H7 (cell line): ENCODE data around the gene TMC1. TPM values are rescaled to one million over a fixed set of nuclear protein-coding genes. Genes with fewer than 3 reads are reported as not detected.

Experiments used
- DNase-seq: peaks from one replicate; pipeline ENCODE4 v3.0.0; 2012
- H3K27me3 ChIP-seq: 2 replicates; pipeline ENCODE4 v1.6.0; 2011; ENCODE audit warnings: mild to moderate bottlenecking, low read length; ENCODE audit not compliant: control insufficient read depth, insufficient read depth
- H3K36me3 ChIP-seq: replicated peaks from 2 replicates; pipeline ENCODE4 v1.5.1; 2011; ENCODE audit warnings: low read length; ENCODE audit not compliant: control insufficient read depth, insufficient read depth
- H3K4me3 ChIP-seq: 2 replicates; pipeline ENCODE4 v1.5.1; 2011; ENCODE audit warnings: low read depth, mild to moderate bottlenecking, control low read depth, low read length, moderate library complexity; ENCODE audit not compliant: insufficient read depth
- total RNA-seq: library from RNA; depleted of rRNA; stranded (reverse); fragments of >200 nt; shearing (Covaris generic); gene quantifications from 2 replicates; pipeline ENCODE4 v1.2.3, GENCODE V29; 2014

The TMC1 gene
- total RNA-seq, 1 experiment from 2014 or later: not detected

- H3K27me3 ChIP-seq: no peaks in the 10 kb centered on the region
- no peak overlapping the region for H3K4me3 ChIP-seq
- no peak for DNase-seq
Observed at GRCh38 chr9:72597181-72597517, 75.7 kb downstream of the TMC1 start.

DNA sequence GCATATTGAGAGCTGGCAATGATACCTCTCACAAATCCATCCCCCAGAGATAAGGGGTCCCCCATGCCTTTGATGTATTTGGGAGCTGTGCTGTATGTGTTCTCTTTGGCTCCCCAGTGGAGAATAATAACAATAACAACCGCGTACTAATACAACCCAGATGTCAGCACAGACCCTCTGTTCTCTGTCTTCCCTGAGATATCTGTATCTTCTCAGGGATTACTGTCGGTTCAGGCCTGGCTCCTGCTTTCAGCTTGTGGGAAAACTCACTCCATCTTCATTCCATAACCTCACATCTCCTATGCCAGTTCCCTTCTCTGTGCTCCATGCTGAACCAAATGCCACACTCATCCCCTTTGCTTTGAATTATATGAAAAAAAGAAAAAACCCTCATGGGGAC, 76.2 kb downstream of the TMC1 start:
- DNase-seq: no peak
- H3K27me3 ChIP-seq: no peaks in the 10 kb centered on the region
- no peak overlapping the region for H3K4me3 ChIP-seq
- no peaks in the 10 kb centered on the region for H3K36me3 ChIP-seq

More at GRCh38 chr9:72597181-72597517, 75.7 kb downstream of the TMC1 start:
- H3K36me3 ChIP-seq: no peaks in the 10 kb centered on the region

GRCh38 chr9:72598639-72599038, 77.2 kb downstream of the TMC1 start:
- no peak for DNase-seq
- Histone ChIP-seq H3K36me3 (no peaks in the 10 kb centered on the region), H3K27me3 (no peaks in the 10 kb centered on the region), H3K4me3 (no peak overlapping the region)

GRCh38 chr9:72599874-72600534, 78.6 kb downstream of the TMC1 start:
- Histone ChIP-seq H3K36me3 (no peaks in the 10 kb centered on the region), H3K4me3 (no peak overlapping the region), H3K27me3 (no peaks in the 10 kb centered on the region)
- no peak for DNase-seq

DNA sequence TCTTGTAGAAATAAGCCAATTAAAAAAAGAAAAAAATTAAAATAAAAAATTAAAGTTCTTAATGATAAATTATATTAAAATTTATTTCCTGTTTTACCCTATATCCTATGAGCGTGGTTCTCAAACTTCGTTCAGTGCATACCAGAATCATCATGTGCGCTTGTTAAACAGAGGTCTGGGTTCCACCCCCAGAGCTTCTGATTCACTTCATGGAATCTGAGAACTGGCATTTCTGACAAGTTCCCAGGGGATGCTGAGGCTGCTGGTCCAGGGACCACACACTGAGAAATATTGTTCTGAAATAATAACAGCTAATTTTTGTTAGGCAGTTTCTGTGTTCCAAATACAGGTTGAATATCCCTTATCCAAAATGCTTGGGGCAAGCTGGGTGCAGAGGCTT, 79.3 kb downstream of the TMC1 start:
- DNase-seq: no peak
- no peak overlapping the region for H3K4me3 ChIP-seq
- no peaks in the 10 kb centered on the region for H3K27me3 ChIP-seq
- no peaks in the 10 kb centered on the region for H3K36me3 ChIP-seq

DNA sequence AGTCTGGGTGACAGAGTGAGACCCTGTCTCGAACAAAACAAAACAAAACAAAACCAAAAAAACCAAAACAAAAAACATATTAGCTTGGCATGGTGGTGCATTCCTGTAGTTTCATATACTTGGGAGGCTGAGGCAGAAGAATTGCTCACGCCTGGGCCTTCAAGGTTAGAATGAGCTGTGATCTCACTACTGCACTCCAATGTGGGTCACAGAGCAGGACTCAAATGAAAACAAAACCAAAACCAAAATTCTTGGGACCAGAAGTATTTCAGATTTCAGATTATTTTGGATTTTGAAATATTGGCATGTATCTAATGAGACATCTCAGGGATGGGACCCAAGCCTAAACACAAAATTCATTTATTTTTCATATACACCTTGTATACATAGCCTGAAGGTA, 80.2 kb downstream of the TMC1 start:
- no peak for DNase-seq
- H3K27me3 ChIP-seq: no peaks in the 10 kb centered on the region
- H3K4me3 ChIP-seq: no peak overlapping the region
- H3K36me3 ChIP-seq: no peaks in the 10 kb centered on the region

- no peak for DNase-seq
- no peaks in the 10 kb centered on the region for H3K36me3 ChIP-seq
- no peaks in the 10 kb centered on the region for H3K27me3 ChIP-seq
- H3K4me3 ChIP-seq: no peak overlapping the region
Observed at GRCh38 chr9:72612449-72612848, 91.0 kb downstream of the TMC1 start.

GRCh38 chr9:72614067-72614466, 92.7 kb downstream of the TMC1 start:
- no peak for DNase-seq
- Histone ChIP-seq H3K4me3 (no peak overlapping the region), H3K27me3 (no peaks in the 10 kb centered on the region), H3K36me3 (no peaks in the 10 kb centered on the region)

DNA sequence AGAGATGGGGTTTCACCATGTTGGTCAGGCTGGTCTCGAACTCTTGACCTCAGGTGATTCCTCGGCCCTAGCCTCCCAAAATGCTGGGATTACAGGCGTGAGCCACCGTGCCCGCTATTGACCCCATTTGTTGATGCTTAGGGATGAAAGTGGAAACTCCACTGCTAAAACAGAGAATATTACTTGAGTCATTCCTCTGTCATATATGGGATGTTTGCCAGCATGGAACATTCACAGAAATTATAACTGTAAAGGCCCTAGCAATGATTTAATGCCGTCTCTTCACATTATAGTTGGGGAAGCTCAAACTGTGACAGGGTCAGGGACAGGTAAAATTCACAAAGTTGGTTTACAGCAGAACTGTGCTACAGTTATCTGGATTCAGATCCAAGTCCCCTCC, 94.5 kb downstream of the TMC1 start:
- Histone ChIP-seq H3K27me3 (no peaks in the 10 kb centered on the region), H3K36me3 (no peaks in the 10 kb centered on the region), H3K4me3 (no peak overlapping the region)
- no peak for DNase-seq

GRCh38 chr9:72618811-72619210, 97.4 kb downstream of the TMC1 start:
- Histone ChIP-seq H3K4me3 (no peak overlapping the region), H3K36me3 (no peaks in the 10 kb centered on the region), H3K27me3 (no peaks in the 10 kb centered on the region)
- no peak for DNase-seq

- H3K36me3 ChIP-seq: no peaks in the 10 kb centered on the region
- DNase-seq: no peak
- no peaks in the 10 kb centered on the region for H3K27me3 ChIP-seq
- no peak overlapping the region for H3K4me3 ChIP-seq
Observed at GRCh38 chr9:72622186-72622585, 100.8 kb downstream of the TMC1 start.

- no peaks in the 10 kb centered on the region for H3K27me3 ChIP-seq
- DNase-seq: no peak
- no peak overlapping the region for H3K4me3 ChIP-seq
- no peaks in the 10 kb centered on the region for H3K36me3 ChIP-seq
Observed at GRCh38 chr9:72623156-72623555, 101.7 kb downstream of the TMC1 start.

- no peaks in the 10 kb centered on the region for H3K36me3 ChIP-seq
- no peak for DNase-seq
Observed at GRCh38 chr9:72627147-72627546, 105.7 kb downstream of the TMC1 start.

DNA sequence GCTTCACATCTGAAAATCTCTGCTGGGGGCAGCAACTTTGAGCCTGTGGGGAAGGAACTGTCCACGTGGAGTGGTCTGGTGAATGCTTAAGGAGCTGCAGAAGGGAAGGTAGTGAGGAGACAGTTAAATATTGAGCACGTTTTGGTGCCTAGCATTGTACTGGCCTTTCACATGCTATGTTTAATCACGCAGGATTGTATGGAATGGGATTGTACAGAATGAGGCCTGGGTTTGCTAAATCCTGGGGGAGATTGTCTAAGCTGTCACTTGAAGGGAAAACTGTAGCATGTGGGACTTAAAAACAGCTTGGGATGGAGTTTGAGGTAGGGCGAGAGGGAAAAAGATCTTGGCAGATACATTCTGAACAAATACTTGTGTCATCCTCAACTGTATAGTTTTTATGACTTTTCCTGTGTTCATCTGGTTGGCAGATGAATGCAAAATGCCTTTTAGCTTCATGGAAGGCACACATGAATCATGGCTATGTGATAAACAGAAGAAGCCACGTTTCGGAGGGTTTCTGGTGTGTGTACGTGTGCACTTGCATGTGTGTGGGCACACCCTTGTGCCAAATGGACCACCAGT, 106.6 kb downstream of the TMC1 start:
- H3K27me3 ChIP-seq: no peaks in the 10 kb centered on the region
- no peak for DNase-seq
- no peak overlapping the region for H3K4me3 ChIP-seq
- no peaks in the 10 kb centered on the region for H3K36me3 ChIP-seq

More at GRCh38 chr9:72627147-72627546, 105.7 kb downstream of the TMC1 start:
- Histone ChIP-seq H3K4me3 (no peak overlapping the region), H3K27me3 (no peaks in the 10 kb centered on the region)

- no peak overlapping the region for H3K4me3 ChIP-seq
- no peak for DNase-seq
- no peaks in the 10 kb centered on the region for H3K27me3 ChIP-seq
- H3K36me3 ChIP-seq: no peaks in the 10 kb centered on the region
Observed at GRCh38 chr9:72633966-72634365, 112.6 kb downstream of the TMC1 start.

- Histone ChIP-seq H3K27me3 (no peaks in the 10 kb centered on the region), H3K36me3 (no peaks in the 10 kb centered on the region), H3K4me3 (no peak overlapping the region)
- peak; percentile 40 for DNase-seq
Observed at GRCh38 chr9:72635197-72635596, 113.8 kb downstream of the TMC1 start.
